ENCODE measurements around the gene KLF11.
"Not testable (repeated sequence)": the region's sequence is repeated elsewhere in the genome, so short reads cannot be mapped to it uniquely, and the experiment has no call there.

Gene KLF11

GRCh38 chr2:10009811-10010781 lies 33.3 kb upstream of the KLF11 start:
- Histone ChIP-seq H3K36me3 (ENCODE audit: control insufficient read depth, insufficient read depth, low read length) (no peaks in the 10 kb centered on the region), H3K4me3 (replicated peaks; ENCODE audit: low read depth, low read length) (no peak overlapping the region), H3K27me3 (replicated peaks; ENCODE audit: control insufficient read depth, insufficient read depth, low read length) (no peaks in the 10 kb centered on the region; the same call in 1 of the 2 replicates)
- TF ChIP-seq CTCF (IDR thresholded peaks at IDR 0.05; ENCODE audit: insufficient read depth, low read length, poor library complexity, severe bottlenecking), result no peak
- no peak for DNase-seq (ENCODE audit: extremely low read depth, insufficient read length)

GRCh38 chr2:10010861-10011605 lies 32.3 kb upstream of the KLF11 start:
- not testable (repeated sequence) for H3K4me3 ChIP-seq (replicated peaks; ENCODE audit: low read depth, low read length); DNase-seq (ENCODE audit: extremely low read depth, insufficient read length); H3K27me3 ChIP-seq (replicated peaks; ENCODE audit: control insufficient read depth, insufficient read depth, low read length); H3K36me3 ChIP-seq (ENCODE audit: control insufficient read depth, insufficient read depth, low read length)

- H3K27me3 ChIP-seq (replicated peaks; ENCODE audit: control insufficient read depth, insufficient read depth, low read length); DNase-seq (ENCODE audit: extremely low read depth, insufficient read length); H3K4me3 ChIP-seq (replicated peaks; ENCODE audit: low read depth, low read length); H3K36me3 ChIP-seq (ENCODE audit: control insufficient read depth, insufficient read depth, low read length): not testable (repeated sequence)
These were observed 31.6 kb upstream of the KLF11 start for GRCh38 chr2:10011606-10012325.

- not testable (repeated sequence) for DNase-seq (ENCODE audit: extremely low read depth, insufficient read length); H3K27me3 ChIP-seq (replicated peaks; ENCODE audit: control insufficient read depth, insufficient read depth, low read length); H3K4me3 ChIP-seq (replicated peaks; ENCODE audit: low read depth, low read length); H3K36me3 ChIP-seq (ENCODE audit: control insufficient read depth, insufficient read depth, low read length)
These were observed 30.9 kb upstream of the KLF11 start for GRCh38 chr2:10012366-10012962.

GRCh38 chr2:10012963-10013461 lies 30.3 kb upstream of the KLF11 start:
- H3K36me3 ChIP-seq (ENCODE audit: control insufficient read depth, insufficient read depth, low read length), result no peaks in the 10 kb centered on the region
- no peak for TF ChIP-seq CTCF (IDR thresholded peaks at IDR 0.05; ENCODE audit: insufficient read depth, low read length, poor library complexity, severe bottlenecking)
- no peaks in the 10 kb centered on the region; the same call in 1 of the 2 replicates for H3K27me3 ChIP-seq (replicated peaks; ENCODE audit: control insufficient read depth, insufficient read depth, low read length)
- H3K4me3 ChIP-seq (replicated peaks; ENCODE audit: low read depth, low read length), result no peak overlapping the region
- no peak for DNase-seq (ENCODE audit: extremely low read depth, insufficient read length)

GRCh38 chr2:10013651-10014417 lies 29.5 kb upstream of the KLF11 start:
- H3K4me3 ChIP-seq (replicated peaks; ENCODE audit: low read depth, low read length); H3K27me3 ChIP-seq (replicated peaks; ENCODE audit: control insufficient read depth, insufficient read depth, low read length); H3K36me3 ChIP-seq (ENCODE audit: control insufficient read depth, insufficient read depth, low read length); DNase-seq (ENCODE audit: extremely low read depth, insufficient read length): not testable (repeated sequence)

Measured in GM06990 (cell line).